WI38 (cell line): ENCODE results near the gene AGBL3.

ENCODE experiments used
- H3K4me3 ChIP-seq: 2 replicates; pipeline ENCODE4 v1.5.1; 2011; ENCODE audit warnings: low read depth, mild to moderate bottlenecking, control low read depth, low read length
- TF ChIP-seq, protein P1 (sequence below): IDR thresholded peaks from 2 replicates; pipeline ENCODE4 v1.5.1; 2012; ENCODE audit warnings: low read depth, mild to moderate bottlenecking, control low read depth, low read length

The AGBL3 gene

DNA sequence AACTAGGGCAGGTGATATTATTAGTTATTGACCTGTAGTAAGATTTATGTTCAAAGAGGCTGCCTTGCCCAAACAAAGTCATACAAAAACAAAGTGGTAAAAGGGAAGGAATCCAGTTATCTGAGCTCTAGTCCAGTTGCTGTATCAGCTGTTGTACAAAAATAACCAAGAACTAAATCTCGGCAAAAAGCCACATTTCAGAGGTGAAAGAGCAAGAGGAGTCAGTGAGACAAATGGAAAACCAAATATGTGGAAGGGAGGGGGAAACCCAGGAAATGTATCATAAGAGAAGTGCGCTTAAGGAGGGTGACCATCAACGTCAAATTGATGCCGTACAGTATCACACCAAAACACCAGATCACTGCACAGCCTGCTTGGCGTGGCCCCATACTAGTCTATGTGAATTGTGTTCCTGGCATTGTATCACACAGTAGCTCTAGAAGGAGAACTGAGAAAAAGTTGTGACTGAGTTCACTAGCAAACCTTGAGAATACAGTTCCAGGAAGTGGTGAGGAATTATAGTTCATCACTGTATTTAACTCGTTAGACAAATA, 6.4 kb downstream of the AGBL3 start:
- no peak overlapping the region for H3K4me3 ChIP-seq
- TF ChIP-seq, protein P1, sequence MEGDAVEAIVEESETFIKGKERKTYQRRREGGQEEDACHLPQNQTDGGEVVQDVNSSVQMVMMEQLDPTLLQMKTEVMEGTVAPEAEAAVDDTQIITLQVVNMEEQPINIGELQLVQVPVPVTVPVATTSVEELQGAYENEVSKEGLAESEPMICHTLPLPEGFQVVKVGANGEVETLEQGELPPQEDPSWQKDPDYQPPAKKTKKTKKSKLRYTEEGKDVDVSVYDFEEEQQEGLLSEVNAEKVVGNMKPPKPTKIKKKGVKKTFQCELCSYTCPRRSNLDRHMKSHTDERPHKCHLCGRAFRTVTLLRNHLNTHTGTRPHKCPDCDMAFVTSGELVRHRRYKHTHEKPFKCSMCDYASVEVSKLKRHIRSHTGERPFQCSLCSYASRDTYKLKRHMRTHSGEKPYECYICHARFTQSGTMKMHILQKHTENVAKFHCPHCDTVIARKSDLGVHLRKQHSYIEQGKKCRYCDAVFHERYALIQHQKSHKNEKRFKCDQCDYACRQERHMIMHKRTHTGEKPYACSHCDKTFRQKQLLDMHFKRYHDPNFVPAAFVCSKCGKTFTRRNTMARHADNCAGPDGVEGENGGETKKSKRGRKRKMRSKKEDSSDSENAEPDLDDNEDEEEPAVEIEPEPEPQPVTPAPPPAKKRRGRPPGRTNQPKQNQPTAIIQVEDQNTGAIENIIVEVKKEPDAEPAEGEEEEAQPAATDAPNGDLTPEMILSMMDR = no peak

DNA sequence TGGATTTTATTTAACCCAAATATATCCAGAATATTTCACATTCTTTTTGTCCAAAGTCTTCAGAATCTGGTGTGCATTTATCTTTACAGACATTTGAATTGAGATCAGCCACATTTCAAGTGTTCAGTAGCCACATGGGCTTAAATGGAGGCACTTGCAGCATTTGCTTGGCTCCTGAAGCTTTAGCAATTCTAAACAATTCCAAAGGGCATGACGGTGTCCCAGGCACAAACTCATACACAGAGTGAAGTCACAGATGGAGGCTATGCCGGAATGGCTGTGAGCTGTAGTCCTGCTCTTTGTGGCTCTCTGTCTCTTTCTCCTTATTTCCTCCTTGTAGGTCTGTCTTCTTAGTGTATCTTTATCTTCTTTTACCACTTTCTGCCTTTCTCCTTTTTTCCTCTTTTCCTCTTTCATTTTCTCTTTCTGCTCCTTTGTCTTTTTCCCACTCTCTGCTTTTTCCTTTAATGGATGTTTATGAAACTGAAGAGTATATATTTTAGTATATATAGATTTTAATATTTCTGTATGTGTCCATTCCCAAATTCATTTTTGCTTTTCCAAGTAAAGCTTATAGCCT, 7.7 kb downstream of the AGBL3 start:
- TF ChIP-seq, protein P1 = no peak
- H3K4me3 ChIP-seq = no peak overlapping the region

DNA sequence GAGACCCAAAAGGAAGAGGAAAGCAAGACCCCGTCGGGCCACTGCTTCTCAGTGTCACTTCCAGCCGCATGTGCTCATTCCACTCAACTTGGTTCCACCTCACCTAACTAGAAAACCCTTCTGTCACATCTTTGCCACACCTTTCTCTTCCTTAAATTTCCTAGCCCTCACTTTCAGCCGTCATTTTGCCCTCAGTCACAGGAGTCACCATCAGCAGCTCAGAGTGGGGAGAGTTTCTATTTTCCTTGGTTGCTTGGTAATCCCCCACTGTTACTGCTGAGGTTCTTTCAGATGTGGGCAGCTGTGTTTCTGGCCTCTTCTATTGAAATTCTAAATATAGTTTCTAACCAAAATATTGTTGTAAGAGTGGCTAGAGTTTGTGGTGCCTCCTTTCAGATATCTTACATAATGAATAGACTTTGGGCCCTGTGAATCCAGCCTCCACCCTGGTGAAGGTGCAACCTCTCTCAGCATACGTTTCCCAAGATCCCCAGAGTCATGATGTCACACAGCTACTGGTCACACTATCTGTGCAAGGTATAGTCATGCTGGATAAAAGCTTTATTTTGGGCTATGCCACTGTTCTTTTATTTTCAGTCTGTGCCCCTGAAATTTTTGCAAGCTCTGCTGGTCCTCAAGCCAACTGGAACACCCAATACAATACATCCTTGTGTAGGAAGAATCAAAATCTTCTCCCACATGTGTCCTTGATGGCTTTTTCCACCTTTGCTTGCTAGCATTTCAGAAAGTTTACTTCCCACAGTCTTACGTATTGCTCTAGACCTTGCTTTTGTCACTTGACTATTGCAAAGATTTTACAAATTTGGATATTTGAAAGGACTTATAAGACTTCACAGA, 9.2 kb downstream of the AGBL3 start:
- no peak overlapping the region for H3K4me3 ChIP-seq
- TF ChIP-seq, protein P1 = no peak

DNA sequence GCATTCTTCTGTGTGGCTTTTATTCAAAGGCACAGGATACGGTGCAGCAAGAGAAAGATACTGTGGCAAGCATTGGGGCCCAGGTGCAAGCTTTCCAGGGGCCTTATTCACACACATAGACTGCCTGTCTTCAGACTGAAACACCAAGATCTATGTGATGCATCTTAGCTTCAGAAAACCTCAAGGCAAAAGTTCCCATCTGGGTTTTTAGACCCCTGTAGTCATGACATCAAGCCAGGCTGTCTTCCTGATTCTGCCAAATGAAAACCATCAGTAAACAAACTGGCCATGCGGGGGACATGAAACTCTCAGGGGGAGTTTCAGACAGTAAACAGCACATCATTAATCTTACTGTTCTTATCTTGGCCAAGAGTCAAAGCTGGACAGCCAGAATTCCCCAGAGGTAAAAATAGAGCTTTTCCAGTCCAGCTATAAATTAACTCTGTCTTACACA, 9.8 kb downstream of the AGBL3 start:
- TF ChIP-seq, protein P1 = no peak
- no peak overlapping the region for H3K4me3 ChIP-seq

DNA sequence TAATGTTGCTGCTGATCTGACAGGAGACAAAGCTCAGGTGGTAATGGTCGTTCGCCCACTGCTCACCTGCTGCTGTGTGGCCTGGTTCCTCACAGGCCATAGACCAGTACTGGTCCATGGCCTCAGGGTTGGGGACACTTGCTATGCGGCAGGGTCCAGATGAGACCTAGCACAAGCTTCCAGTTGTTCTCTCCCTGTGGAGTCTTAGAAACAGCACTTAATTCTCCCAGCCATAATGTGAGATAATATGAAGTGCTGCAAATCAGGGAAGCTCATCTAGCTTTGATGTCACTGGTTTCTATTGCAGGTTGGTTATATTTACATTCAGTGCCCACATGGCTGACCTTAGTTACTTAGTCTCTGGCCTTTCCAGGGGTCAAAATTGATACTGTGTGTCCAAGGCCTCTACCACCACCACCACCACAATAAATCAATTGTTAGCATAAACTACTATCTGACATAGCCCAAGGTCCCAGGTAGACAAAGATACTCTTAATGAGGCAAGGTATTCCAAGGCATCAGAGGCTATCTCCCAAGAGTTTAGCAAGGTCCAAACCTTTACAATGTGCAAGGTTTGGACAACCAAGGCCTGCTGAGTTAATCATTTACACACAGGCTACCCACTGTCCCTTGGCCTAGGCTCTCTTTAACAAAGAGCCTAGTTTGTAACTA, 11.0 kb downstream of the AGBL3 start:
- TF ChIP-seq, protein P1 = no peak

DNA sequence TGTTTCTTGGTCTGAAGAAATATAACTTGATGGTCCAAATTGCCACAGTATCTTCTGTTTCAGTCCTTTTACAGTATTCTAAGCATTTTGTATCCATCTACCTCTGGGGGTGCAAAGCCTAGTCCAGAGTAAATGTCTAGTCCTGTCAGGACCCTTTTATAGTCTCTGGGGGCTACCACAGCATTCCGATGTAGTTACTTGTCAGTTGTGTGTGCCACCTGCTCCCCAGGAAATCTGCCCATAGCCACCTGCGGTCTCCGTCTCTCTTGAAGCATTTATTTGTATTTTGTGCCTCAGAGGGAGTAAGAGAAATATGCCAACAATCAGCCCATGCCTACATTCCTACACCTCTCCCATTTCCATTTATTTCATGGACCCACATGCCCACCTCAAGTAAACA, 12.8 kb downstream of the AGBL3 start:
- TF ChIP-seq, protein P1 = no peak
- no peak overlapping the region for H3K4me3 ChIP-seq

More for the DNA sequence above, 11.0 kb downstream of the AGBL3 start:
- no peak overlapping the region for H3K4me3 ChIP-seq
